Amygdala (tissue), 56 donors: ENCODE measurements around the gene CDK5RAP2.
A peak's percentile ranks its signal among the peaks of the same experiment; 100 is the strongest.

Source experiments
- DNase-seq, 56 donors: peaks; one replicate each; lab custom pipeline; 2025; lab: John Stamatoyannopoulos, UW

CDK5RAP2 gene

GRCh38 chr9:120389867-120390266 is 190.1 kb downstream of the CDK5RAP2 start:
- DNase-seq, result no peak

GRCh38 chr9:120389300-120389699 is 190.7 kb downstream of the CDK5RAP2 start:
- DNase-seq, result no peak

- DNase-seq, result no peak
Observed at GRCh38 chr9:120388003-120388855, 191.7 kb downstream of the CDK5RAP2 start.

- DNase-seq, result no peak
Observed at GRCh38 chr9:120387257-120388002, 192.5 kb downstream of the CDK5RAP2 start.

- DNase-seq, result peak in 1 of 56 donors; percentile 37
Observed at GRCh38 chr9:120386390-120387131, 193.4 kb downstream of the CDK5RAP2 start.

- DNase-seq, result no peak
Observed at GRCh38 chr9:120385606-120386389, 194.2 kb downstream of the CDK5RAP2 start.

GRCh38 chr9:120384925-120385272 is 195.1 kb downstream of the CDK5RAP2 start:
- DNase-seq, result no peak

GRCh38 chr9:120383999-120384924 is 195.7 kb downstream of the CDK5RAP2 start:
- peak in 14 of 56 donors; percentile 7 to 53 (median 19) for DNase-seq

- DNase-seq, result no peak
Observed at GRCh38 chr9:120383611-120383998, 196.4 kb downstream of the CDK5RAP2 start.

GRCh38 chr9:120382453-120382852 is 197.5 kb downstream of the CDK5RAP2 start:
- DNase-seq, result no peak

- DNase-seq, result no peak
Observed at GRCh38 chr9:120381839-120382238, 198.1 kb downstream of the CDK5RAP2 start.

GRCh38 chr9:120379611-120380010 is 200.4 kb downstream of the CDK5RAP2 start:
- DNase-seq, result no peak

GRCh38 chr9:120378680-120379079 is 201.3 kb downstream of the CDK5RAP2 start:
- no peak for DNase-seq

GRCh38 chr9:120377268-120378159 is 202.5 kb downstream of the CDK5RAP2 start:
- no peak for DNase-seq

- DNase-seq, result no peak
Observed at GRCh38 chr9:120376101-120376500, 203.9 kb downstream of the CDK5RAP2 start.

GRCh38 chr9:120375316-120375715 is 204.7 kb downstream of the CDK5RAP2 start:
- no peak for DNase-seq

GRCh38 chr9:120374817-120375216 is 205.2 kb downstream of the CDK5RAP2 start:
- DNase-seq, result no peak

- no peak for DNase-seq
Observed at GRCh38 chr9:120374239-120374638, 205.7 kb downstream of the CDK5RAP2 start.
